VCaP (cell line): ENCODE data around the gene CBX2.

Experiments
- H3K27ac ChIP-seq: fragments of 450-650 bp; 2 replicates; pipeline ENCODE4 v1.5.1; 2017
- TF ChIP-seq, protein P1 (sequence below): fragments of 450-650 bp; conservative IDR thresholded peaks from 2 replicates; pipeline ENCODE4 v1.5.1; 2017; ENCODE audit warnings: mild to moderate bottlenecking, moderate library complexity

Gene CBX2

DNA sequence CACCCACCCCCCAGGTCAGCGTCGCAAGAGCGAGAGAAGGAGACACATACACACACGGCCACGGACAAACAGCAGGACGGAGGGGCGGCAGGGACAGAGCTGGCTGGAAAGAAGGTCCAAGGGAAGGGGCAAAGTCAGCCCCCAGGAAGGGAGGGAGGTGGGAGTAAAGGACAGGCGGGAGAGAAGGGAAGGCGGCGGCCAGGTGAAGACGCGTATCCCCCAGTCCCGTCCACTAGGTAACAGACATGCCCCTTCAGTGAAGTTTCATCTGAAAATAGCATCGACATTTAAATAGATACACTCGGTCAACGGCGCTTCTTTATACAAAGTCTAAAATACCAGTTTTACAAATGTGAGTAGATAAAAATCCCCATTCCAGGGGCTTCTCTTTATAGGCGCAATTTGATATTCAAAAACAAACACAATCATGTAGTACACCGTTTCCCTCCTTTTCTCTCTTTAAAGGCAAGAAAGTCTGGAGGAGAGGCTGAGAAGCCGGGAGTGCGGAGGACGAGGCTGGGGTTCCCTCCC is 14.5 kb downstream of the CBX2 start:
- no peak overlapping the region for H3K27ac ChIP-seq
- TF ChIP-seq, protein P1, sequence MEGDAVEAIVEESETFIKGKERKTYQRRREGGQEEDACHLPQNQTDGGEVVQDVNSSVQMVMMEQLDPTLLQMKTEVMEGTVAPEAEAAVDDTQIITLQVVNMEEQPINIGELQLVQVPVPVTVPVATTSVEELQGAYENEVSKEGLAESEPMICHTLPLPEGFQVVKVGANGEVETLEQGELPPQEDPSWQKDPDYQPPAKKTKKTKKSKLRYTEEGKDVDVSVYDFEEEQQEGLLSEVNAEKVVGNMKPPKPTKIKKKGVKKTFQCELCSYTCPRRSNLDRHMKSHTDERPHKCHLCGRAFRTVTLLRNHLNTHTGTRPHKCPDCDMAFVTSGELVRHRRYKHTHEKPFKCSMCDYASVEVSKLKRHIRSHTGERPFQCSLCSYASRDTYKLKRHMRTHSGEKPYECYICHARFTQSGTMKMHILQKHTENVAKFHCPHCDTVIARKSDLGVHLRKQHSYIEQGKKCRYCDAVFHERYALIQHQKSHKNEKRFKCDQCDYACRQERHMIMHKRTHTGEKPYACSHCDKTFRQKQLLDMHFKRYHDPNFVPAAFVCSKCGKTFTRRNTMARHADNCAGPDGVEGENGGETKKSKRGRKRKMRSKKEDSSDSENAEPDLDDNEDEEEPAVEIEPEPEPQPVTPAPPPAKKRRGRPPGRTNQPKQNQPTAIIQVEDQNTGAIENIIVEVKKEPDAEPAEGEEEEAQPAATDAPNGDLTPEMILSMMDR = no peak

DNA sequence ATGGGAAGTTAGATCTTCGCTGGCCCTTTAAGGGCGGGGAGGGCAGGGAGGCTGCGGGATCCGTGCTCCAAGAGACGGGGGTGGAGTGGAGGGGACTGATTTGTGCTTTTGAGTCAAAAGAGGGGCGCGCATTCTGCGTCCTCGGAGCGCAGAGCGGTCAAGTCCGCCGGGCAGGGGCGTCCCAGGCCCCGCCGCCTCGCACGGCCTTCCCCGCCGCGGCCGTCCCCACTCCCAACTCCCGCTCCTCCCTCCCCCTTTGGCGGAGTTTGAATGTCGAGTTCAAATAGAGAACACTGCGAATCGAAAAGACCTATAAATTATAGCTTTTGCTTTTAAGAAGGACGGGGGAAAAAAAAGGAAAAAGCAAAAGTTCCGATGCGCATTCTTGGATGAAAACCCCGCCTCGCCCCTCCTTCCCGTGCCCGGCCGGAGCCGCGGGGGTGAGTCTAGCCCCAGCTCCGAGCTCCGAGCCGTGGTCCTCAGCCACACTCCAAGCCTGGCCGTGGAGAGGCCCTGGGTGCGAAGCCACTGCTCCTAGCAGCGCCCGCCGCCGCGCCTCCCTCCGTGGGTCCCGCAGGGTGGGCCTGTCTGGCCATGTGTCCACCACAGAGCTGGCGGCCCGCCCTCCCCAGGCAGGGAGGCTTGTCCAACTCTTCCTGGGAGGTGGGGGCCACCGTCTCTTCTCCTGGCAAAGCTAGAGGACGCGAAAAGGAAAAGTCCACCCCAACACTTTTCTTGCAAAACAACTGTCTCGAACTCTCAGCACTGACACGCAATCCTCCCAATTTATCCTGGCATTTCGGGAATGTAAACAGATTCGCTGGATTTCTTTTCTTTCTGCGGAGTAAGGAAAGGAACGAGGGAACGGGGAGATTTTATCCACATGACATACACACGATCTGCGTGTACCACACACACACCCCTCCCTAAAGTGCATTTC is 15.3 kb downstream of the CBX2 start:
- peak overlapping the region; percentile 95; the same call in 1 of the 2 replicates for H3K27ac ChIP-seq
- TF ChIP-seq, protein P1 = no peak

DNA sequence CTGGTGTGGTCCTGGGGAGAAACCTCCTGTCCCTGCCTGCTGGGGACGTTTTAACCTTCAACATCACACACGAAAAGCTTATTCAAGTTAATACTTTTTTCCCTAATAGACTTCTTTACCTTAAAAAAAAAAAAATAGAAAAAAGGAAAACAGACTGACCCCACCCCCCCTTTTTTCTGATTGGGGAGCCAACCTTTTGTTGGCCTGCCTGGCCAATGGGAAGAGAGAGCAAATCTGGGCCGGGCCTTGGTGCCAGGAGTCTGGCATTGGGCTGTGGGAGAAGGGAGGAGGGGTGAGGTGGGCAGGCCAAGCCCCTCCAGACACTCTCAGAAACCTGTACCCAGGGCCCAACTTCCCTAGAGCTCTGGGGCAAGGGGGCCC is 16.0 kb downstream of the CBX2 start:
- TF ChIP-seq, protein P1 = no peak
- peak overlapping the region; percentile 95; the same call in 1 of the 2 replicates for H3K27ac ChIP-seq

DNA sequence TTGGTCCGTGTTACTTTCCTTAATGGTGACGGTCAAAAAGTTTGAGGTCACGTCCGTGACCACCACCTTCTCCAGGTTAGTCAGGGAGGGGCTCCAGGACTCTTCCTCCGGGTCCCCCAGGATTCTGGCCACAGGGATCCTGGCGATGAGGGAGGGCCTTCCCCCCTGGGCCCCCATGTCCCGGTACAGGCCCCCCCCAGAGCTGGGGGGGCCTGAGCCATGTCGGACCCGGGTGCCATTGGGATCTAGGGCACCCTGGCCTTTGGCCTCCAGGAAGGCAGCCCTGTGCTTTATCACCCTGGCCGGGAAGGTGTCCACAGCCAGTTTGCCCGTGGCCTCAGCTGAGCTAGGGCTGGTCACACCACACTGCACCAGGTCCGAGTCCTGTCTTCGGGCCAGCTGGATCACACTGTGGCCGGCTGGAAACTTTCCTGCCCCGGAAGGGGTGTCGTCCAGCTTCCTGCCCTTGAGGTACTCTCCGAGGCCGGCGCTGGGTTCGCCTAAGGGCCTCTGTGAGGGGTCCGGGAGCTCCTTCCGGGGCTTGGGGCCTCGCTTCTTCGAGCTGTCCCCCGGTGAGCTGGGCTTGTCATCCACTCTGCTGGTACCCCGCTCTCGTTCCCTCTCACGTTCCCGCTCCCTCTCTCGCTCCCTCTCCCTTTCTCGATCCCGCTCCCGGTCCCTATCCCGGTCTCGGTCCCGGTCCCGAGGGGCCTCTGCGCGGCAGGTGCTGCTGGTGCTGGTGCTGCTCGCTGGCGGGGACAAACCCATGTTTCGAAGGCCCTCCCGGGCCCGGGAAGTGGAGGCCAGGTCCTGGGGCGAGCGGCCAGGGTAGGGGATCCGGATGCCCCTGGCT is 16.9 kb downstream of the CBX2 start:
- TF ChIP-seq, protein P1 = no peak
- H3K27ac ChIP-seq = peak overlapping the region; percentile 95

DNA sequence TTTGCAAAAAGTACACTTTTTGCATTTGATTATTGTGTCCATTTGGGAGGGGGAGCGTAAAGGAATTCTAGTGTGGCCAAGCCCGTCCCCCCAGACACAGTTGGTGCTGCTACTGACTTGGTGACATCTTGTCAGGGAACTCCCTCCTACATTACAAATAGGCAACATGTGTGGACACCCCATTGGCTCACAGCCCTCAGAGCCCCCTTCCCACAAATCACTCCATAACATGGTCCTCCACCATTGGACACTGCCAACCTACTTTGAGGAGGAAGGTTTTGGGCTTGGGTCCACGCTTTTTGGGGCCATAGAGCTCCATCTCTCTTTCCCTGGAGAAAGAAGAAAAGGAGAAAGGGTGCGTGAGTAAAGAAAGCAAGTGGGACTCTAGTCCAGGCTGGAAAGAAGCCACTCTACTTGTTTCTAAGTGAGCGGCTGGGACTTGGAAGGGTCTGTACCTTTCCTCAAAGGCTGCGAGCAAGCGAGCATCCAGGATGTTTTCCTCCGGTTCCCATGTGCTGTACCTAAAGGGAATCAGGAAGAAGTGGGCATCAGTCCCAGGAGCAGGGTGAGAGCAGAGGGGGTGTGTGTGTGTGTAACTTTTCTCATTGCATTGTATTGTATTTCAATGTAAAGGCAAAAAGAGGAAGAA is 18.0 kb downstream of the CBX2 start:
- H3K27ac ChIP-seq = peak overlapping the region; percentile 95
- TF ChIP-seq, protein P1 = no peak

DNA sequence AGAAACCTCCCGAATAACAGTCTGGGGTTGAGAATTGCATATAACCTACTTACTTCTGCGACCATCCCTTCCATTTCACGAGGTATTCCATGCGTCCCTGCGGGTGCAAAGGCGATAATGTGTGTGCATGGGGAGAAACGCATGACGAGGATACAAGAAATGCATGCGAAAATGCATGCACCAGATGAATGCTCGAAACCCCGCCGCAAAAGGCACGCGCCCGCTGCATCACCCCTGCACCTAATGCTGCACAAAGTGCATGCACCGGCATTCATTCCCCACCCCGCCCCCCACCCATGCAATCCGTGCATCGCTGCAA is 18.5 kb downstream of the CBX2 start:
- TF ChIP-seq, protein P1 = no peak
- H3K27ac ChIP-seq = peak overlapping the region; percentile 95
